GM12872 (cell line): ENCODE results near the gene BANF2.

Experiments used
- TF ChIP-seq, protein P1 (sequence below): IDR thresholded peaks from 3 replicates; pipeline ENCODE4 v1.5.1; 2011; ENCODE audit warnings: low read depth, mild to moderate bottlenecking, low read length, moderate library complexity; ENCODE audit not compliant: insufficient read depth

BANF2 gene

GRCh38 chr20:17679941-17680835, 19.6 kb upstream of the BANF2 start:
- TF ChIP-seq, protein P1, sequence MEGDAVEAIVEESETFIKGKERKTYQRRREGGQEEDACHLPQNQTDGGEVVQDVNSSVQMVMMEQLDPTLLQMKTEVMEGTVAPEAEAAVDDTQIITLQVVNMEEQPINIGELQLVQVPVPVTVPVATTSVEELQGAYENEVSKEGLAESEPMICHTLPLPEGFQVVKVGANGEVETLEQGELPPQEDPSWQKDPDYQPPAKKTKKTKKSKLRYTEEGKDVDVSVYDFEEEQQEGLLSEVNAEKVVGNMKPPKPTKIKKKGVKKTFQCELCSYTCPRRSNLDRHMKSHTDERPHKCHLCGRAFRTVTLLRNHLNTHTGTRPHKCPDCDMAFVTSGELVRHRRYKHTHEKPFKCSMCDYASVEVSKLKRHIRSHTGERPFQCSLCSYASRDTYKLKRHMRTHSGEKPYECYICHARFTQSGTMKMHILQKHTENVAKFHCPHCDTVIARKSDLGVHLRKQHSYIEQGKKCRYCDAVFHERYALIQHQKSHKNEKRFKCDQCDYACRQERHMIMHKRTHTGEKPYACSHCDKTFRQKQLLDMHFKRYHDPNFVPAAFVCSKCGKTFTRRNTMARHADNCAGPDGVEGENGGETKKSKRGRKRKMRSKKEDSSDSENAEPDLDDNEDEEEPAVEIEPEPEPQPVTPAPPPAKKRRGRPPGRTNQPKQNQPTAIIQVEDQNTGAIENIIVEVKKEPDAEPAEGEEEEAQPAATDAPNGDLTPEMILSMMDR: no peak

DNA sequence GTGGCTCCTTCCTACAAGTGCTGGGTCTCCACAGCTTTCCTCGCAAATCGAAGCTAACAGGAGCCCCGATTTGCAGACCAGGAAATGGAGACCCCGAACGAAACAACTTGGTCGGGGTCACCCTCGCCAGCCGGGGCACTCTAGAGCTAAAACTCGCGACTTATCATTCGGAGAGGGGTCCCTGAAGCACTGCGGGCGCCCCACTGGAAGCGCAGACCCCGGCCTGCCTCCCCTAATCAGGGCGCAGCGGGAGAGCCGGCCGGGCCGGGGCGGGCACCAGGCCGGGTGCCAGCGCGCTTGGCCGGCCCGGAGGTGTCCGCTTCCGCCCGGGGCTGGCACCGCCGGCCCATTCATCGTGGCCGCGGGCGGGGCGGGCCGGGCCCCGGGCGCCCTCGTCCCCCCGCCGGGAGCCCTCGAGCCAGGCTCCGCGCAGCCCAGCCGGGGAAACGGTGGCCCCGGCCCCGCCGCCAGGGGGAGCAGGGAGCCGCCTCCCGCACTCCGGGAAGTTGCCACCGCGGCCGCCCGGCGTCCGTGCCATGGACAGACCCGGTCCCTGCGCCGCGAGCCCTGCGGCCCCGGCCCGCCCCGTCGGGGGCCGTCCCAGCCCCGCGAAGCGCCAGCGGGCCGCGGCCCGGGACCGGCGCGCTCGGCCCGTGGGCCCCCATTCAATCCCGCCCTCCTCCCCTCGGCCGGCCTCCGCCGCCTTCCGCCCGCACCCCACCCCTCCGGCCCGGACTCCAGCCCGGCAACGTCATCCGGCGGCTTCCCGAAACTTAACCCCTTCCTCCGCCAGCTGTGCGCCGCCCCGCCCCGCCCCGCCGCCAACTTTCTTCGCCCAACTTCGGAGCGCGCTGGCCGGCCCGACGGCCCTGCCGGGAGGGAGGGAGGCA, 18.7 kb upstream of the BANF2 start:
- TF ChIP-seq, protein P1: peak; percentile 65; the same call in 2 of the 3 replicates

DNA sequence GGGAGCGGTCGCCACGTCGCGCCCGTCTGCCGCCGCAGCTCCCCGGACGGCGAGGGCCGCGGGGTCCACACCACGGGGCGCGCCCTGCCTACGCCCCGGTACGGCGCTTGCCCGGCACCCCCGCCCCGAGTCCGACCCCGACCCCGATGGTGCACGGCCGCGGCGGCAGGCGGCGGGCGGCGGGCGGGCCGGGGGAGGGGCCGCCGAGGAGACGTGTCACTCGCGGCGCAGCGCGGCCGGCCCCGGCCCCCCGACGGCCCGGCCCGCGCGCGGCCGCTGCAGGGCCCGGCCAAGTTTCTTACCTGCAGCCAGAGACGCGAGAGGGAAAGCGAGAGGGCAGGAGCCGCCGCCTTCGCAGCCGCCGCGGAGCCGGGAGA, 18.1 kb upstream of the BANF2 start:
- TF ChIP-seq, protein P1: no peak

- TF ChIP-seq, protein P1: peak; percentile 77
Measured at GRCh38 chr20:17682103-17682888, 17.5 kb upstream of the BANF2 start, which contains the start of gene RRBP1. RRBP1 (minus strand) TSS chr20:17682242; CDS start chr20:17660507, 21,735 bp downstream.

DNA sequence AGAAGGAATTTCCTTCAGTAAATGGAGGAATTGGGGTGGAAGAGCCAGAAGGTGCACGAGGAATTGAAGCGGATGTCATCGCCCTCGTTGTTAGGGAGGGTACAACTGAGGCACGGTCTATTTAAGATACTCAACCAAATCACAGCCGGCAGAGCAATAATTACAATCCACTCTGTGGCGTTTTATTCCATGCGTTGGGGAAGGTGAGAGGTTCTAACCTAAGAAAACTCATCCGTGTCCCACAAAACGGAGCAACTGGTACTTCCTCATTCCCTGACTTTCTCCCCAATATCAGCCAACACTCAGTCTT, 16.9 kb upstream of the BANF2 start:
- TF ChIP-seq, protein P1: no peak

DNA sequence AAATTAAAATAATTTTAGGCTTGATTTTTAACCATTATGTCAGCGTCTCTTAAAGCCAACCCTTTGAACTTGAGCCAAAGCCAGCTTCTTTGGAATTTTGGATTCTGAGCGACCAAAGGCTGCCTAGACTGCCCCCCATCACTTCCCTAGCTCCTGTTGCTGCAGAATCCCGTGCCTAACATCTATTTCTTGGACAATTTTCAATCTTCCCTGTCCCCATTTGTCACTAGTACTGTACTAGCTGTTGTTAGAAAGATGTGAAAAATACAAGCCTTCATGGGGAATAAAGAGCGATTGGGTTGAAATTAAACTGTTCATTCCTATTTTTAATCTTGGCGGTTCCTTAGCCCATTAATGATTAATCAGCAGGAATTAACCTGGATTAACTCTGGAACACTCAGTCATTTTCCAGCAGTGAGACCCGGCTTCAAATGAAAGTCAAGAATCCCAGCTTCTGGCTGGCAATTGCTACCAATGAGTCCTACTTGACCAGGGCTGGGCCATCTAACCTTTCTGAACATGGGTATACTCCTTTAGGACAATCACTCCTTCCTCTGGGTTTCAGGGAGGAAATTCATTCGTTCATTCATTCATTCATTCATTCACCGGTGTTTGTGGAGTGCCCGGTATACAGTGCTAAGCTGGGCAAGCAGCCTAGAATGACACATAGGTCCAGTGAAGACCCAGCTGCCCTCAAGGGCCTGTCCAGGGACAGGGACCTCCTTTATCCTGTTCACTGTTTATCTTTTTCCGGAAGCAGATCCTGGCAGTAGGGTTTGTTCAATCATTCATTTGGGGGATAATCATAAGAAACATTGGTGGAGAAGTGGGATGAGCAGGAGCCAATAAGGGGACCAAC, 16.3 kb upstream of the BANF2 start:
- TF ChIP-seq, protein P1: no peak
